Vagina (tissue), 2 donors: ENCODE data around the gene DYSF.

ENCODE experiments used
- POLR2A ChIP-seq, 2 donors: fragments of 450-650 bp; IDR thresholded peaks; one replicate each; pipeline ENCODE4 v1.6.1; 2017; ENCODE audit warnings: antibody characterized with exemption in 2 of 2, mild to moderate bottlenecking in 2 of 2, moderate library complexity in 2 of 2
- TF ChIP-seq, protein P1 (sequence below), 3 experiments: fragments of 450-650 bp in 2 of 3; fragments of 200-600 bp in 1 of 3; sonication (generic) in 1 of 3; IDR thresholded peaks; one replicate each; pipeline ENCODE4 v1.5.1; 2017 to 2019; ENCODE audit warnings: antibody characterized with exemption in 3 of 3, mild to moderate bottlenecking in 2 of 3, moderate library complexity in 2 of 3

DNA sequence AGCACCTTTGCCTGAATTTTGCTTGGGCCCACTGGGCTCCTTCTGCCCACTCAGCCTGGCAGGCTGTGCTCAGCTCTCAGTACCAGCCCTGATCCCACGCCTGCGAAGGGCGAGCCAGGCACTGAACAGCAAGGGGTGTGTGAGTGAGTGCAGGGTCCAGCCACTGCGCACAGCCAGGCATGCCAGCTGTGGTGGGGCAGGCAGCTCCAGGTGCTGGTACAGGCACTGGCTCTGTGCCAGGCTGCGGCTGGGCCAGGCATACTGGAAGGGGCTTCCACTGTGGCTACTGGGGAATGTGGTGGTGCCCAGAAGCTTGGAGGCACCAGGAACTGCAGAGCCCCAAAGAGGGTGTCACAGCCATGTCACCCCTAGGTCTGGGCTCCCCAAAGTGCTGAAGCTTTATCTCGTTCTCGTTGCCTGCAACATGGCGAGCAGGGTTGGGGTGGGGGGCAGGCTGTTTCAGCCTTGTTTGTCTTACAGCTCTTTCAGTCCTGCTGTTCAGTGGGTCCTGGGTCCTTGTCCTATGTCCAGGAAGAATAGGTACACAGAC lies 8.8 kb downstream of the DYSF start:
- TF ChIP-seq, protein P1, sequence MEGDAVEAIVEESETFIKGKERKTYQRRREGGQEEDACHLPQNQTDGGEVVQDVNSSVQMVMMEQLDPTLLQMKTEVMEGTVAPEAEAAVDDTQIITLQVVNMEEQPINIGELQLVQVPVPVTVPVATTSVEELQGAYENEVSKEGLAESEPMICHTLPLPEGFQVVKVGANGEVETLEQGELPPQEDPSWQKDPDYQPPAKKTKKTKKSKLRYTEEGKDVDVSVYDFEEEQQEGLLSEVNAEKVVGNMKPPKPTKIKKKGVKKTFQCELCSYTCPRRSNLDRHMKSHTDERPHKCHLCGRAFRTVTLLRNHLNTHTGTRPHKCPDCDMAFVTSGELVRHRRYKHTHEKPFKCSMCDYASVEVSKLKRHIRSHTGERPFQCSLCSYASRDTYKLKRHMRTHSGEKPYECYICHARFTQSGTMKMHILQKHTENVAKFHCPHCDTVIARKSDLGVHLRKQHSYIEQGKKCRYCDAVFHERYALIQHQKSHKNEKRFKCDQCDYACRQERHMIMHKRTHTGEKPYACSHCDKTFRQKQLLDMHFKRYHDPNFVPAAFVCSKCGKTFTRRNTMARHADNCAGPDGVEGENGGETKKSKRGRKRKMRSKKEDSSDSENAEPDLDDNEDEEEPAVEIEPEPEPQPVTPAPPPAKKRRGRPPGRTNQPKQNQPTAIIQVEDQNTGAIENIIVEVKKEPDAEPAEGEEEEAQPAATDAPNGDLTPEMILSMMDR (IDR thresholded peaks at IDR 0.05): no peak
- no peak for TF ChIP-seq POLR2A (IDR thresholded peaks at IDR 0.05)
